Esophagus muscularis mucosa (tissue), 3 donors: ENCODE results near the gene CCDC187.

Experiments used
- POLR2A ChIP-seq: fragments of 450-650 bp; IDR thresholded peaks from one replicate; pipeline ENCODE4 v1.6.1; 2017; ENCODE audit warnings: antibody characterized with exemption, moderate library complexity, mild to moderate bottlenecking, low read depth
- POLR2AphosphoS5 ChIP-seq, 2 donors: sonication (generic); formaldehyde crosslinking; IDR thresholded peaks; one replicate each; pipeline ENCODE4 v1.6.1; 2017; ENCODE audit warnings: antibody characterized with exemption in 2 of 2
- TF ChIP-seq, protein P1 (sequence below), 3 experiments: fragments of 200-600 bp in 2 of 3; fragments of 450-650 bp in 1 of 3; sonication (generic) in 2 of 3; IDR thresholded peaks; one replicate each; pipeline ENCODE4 v1.5.1; 2017 to 2019; ENCODE audit warnings: antibody characterized with exemption in 3 of 3, mild to moderate bottlenecking in 2 of 3, moderate library complexity in 1 of 3

DNA sequence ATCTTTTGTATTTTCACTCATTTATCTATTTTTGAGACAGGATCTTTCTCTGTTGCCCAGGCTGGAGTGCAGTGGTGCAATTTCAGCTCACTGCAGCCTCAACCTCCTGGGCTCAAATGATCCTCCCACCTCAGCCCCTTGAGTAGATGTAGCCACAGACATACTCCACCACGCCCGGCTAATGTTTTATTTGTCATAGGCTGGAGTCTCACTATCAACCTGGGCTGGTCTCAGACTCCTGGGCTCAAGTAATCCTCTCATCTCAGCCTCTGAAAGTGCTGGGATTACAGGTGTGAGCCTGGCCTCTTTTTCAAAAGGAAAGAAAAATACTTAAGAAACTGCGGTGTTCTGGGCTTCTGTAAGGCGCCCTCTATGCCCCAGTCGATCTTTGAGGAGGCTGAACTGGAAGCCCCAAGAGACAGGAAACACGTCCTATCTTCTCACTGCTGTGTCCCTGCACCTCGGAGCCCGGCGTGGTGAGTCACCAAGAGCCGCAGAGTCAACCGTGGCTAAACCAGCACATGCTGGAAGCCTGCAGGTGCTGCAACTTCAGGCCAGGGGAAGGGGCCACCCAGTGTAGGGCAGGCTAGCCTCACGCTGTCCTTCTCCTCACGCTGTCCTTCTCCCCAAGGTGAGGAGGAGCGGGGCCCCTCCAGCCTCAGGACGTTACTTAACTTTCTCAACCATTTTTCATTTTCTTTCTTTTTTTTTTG, 83.7 kb downstream of the CCDC187 start:
- TF ChIP-seq POLR2AphosphoS5 (IDR thresholded peaks at IDR 0.05), result no peak
- no peak for TF ChIP-seq POLR2A
- TF ChIP-seq, protein P1, sequence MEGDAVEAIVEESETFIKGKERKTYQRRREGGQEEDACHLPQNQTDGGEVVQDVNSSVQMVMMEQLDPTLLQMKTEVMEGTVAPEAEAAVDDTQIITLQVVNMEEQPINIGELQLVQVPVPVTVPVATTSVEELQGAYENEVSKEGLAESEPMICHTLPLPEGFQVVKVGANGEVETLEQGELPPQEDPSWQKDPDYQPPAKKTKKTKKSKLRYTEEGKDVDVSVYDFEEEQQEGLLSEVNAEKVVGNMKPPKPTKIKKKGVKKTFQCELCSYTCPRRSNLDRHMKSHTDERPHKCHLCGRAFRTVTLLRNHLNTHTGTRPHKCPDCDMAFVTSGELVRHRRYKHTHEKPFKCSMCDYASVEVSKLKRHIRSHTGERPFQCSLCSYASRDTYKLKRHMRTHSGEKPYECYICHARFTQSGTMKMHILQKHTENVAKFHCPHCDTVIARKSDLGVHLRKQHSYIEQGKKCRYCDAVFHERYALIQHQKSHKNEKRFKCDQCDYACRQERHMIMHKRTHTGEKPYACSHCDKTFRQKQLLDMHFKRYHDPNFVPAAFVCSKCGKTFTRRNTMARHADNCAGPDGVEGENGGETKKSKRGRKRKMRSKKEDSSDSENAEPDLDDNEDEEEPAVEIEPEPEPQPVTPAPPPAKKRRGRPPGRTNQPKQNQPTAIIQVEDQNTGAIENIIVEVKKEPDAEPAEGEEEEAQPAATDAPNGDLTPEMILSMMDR (IDR thresholded peaks at IDR 0.05), result no peak
